GM19455 (cell line): ENCODE results near the gene SCN5A.

Source experiments
- ATAC-seq: cut with Tn5 transposase; IDR thresholded peaks from one replicate; pipeline ENCODE4 v1.9.1; 2021; ENCODE audit not compliant: unreplicated experiment

The SCN5A gene

GRCh38 chr3:38511546-38511945 lies 137.9 kb downstream of the SCN5A start:
- no peak for ATAC-seq

- no peak for ATAC-seq
Observed at GRCh38 chr3:38510631-38511030, 138.9 kb downstream of the SCN5A start.

GRCh38 chr3:38509732-38510131 lies 139.8 kb downstream of the SCN5A start:
- no peak for ATAC-seq

- peak; percentile 82 for ATAC-seq
Observed at GRCh38 chr3:38507120-38507519, 142.4 kb downstream of the SCN5A start.

- no peak for ATAC-seq
Observed at GRCh38 chr3:38500688-38501417, 148.6 kb downstream of the SCN5A start.
